ENCODE results near the gene KIRREL3. TPM values are rescaled to one million over a fixed set of nuclear protein-coding genes. Genes with fewer than 3 reads are reported as not detected.

KIRREL3 gene
- total RNA-seq, 1 donor from 2014 or later, result 0.38 TPM

- Mint-ChIP-seq H3K4me1 (ENCODE audit: unreplicated experiment) (peaks cover 15% of the 10 kb centered on the region), H3K4me3 (ENCODE audit: unreplicated experiment) (no peak overlapping the region), H3K27me3 (ENCODE audit: unreplicated experiment) (peaks cover 5% of the 10 kb centered on the region), H3K36me3 (ENCODE audit: low read depth, unreplicated experiment) (no peaks in the 10 kb centered on the region), H3K27ac (ENCODE audit: unreplicated experiment) (no peak overlapping the region), H3K9me3 (ENCODE audit: unreplicated experiment) (no peaks in the 10 kb centered on the region)
- TF ChIP-seq, protein P1, sequence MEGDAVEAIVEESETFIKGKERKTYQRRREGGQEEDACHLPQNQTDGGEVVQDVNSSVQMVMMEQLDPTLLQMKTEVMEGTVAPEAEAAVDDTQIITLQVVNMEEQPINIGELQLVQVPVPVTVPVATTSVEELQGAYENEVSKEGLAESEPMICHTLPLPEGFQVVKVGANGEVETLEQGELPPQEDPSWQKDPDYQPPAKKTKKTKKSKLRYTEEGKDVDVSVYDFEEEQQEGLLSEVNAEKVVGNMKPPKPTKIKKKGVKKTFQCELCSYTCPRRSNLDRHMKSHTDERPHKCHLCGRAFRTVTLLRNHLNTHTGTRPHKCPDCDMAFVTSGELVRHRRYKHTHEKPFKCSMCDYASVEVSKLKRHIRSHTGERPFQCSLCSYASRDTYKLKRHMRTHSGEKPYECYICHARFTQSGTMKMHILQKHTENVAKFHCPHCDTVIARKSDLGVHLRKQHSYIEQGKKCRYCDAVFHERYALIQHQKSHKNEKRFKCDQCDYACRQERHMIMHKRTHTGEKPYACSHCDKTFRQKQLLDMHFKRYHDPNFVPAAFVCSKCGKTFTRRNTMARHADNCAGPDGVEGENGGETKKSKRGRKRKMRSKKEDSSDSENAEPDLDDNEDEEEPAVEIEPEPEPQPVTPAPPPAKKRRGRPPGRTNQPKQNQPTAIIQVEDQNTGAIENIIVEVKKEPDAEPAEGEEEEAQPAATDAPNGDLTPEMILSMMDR (IDR thresholded peaks at IDR 0.05; ENCODE audit: unreplicated experiment), result no peak
- no peak for DNase-seq (ENCODE audit: low spot score)
These were observed 181.4 kb downstream of the KIRREL3 start for GRCh38 chr11:126819194-126819593.

- DNase-seq (ENCODE audit: low spot score), result no peak
- H3K4me3 Mint-ChIP-seq (ENCODE audit: unreplicated experiment), result no peak overlapping the region
- H3K27me3 Mint-ChIP-seq (ENCODE audit: unreplicated experiment), result peaks cover 2% of the 10 kb centered on the region
- H3K4me1 Mint-ChIP-seq (ENCODE audit: unreplicated experiment), result peaks cover 15% of the 10 kb centered on the region
- TF ChIP-seq, protein P1 (IDR thresholded peaks at IDR 0.05; ENCODE audit: unreplicated experiment), result no peak
- no peak overlapping the region for H3K27ac Mint-ChIP-seq (ENCODE audit: unreplicated experiment)
- no peaks in the 10 kb centered on the region for H3K9me3 Mint-ChIP-seq (ENCODE audit: unreplicated experiment)
- H3K36me3 Mint-ChIP-seq (ENCODE audit: low read depth, unreplicated experiment), result no peaks in the 10 kb centered on the region
These were observed 182.8 kb downstream of the KIRREL3 start for GRCh38 chr11:126817523-126818450.

GRCh38 chr11:126817096-126817495, 183.5 kb downstream of the KIRREL3 start:
- H3K9me3 Mint-ChIP-seq (ENCODE audit: unreplicated experiment), result no peaks in the 10 kb centered on the region
- DNase-seq (ENCODE audit: low spot score), result no peak
- peaks cover 15% of the 10 kb centered on the region for H3K4me1 Mint-ChIP-seq (ENCODE audit: unreplicated experiment)
- H3K4me3 Mint-ChIP-seq (ENCODE audit: unreplicated experiment), result no peak overlapping the region
- H3K27me3 Mint-ChIP-seq (ENCODE audit: unreplicated experiment), result peaks cover 2% of the 10 kb centered on the region
- H3K36me3 Mint-ChIP-seq (ENCODE audit: low read depth, unreplicated experiment), result no peaks in the 10 kb centered on the region
- TF ChIP-seq, protein P1 (IDR thresholded peaks at IDR 0.05; ENCODE audit: unreplicated experiment), result no peak
- peak overlapping the region; percentile 50 for H3K27ac Mint-ChIP-seq (ENCODE audit: unreplicated experiment)

GRCh38 chr11:126816645-126817044, 183.9 kb downstream of the KIRREL3 start:
- peaks cover 15% of the 10 kb centered on the region for H3K4me1 Mint-ChIP-seq (ENCODE audit: unreplicated experiment)
- no peaks in the 10 kb centered on the region for H3K36me3 Mint-ChIP-seq (ENCODE audit: low read depth, unreplicated experiment)
- H3K27ac Mint-ChIP-seq (ENCODE audit: unreplicated experiment), result peak overlapping the region; percentile 62
- TF ChIP-seq, protein P1 (IDR thresholded peaks at IDR 0.05; ENCODE audit: unreplicated experiment), result no peak
- peaks cover 1% of the 10 kb centered on the region for H3K27me3 Mint-ChIP-seq (ENCODE audit: unreplicated experiment)
- no peak for DNase-seq (ENCODE audit: low spot score)
- no peak overlapping the region for H3K4me3 Mint-ChIP-seq (ENCODE audit: unreplicated experiment)
- no peaks in the 10 kb centered on the region for H3K9me3 Mint-ChIP-seq (ENCODE audit: unreplicated experiment)

DNA sequence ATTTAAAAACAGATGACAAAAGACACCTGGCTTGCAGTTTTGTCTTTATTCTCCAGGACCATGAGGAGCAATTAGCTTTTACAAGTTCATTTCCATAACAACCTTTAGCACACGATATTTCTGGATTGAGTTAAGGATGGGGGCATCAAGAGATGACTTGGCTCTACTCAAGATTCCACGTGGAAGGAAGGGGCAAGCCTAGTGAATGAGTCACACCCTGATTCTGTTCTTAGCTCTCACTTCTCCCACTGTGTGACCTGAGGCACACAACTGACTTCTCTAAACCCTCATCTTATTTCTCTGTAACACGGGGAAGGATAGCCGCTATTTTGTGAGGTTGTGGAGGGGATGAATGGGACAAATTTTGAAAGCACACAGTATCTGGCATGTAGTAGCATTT, 185.5 kb downstream of the KIRREL3 start:
- no peaks in the 10 kb centered on the region for H3K27me3 Mint-ChIP-seq (ENCODE audit: unreplicated experiment)
- DNase-seq (ENCODE audit: low spot score), result no peak
- TF ChIP-seq, protein P1 (IDR thresholded peaks at IDR 0.05; ENCODE audit: unreplicated experiment), result no peak
- H3K36me3 Mint-ChIP-seq (ENCODE audit: low read depth, unreplicated experiment), result no peaks in the 10 kb centered on the region
- no peaks in the 10 kb centered on the region for H3K9me3 Mint-ChIP-seq (ENCODE audit: unreplicated experiment)
- H3K27ac Mint-ChIP-seq (ENCODE audit: unreplicated experiment), result no peak overlapping the region
- no peak overlapping the region for H3K4me3 Mint-ChIP-seq (ENCODE audit: unreplicated experiment)
- H3K4me1 Mint-ChIP-seq (ENCODE audit: unreplicated experiment), result peaks cover 15% of the 10 kb centered on the region
